OCI-LY3 (cell line): Measurements from ENCODE around the gene SPATS2.

Source experiments
- CTCF ChIP-seq: fragments of 200-600, 300-600 bp; sonication (generic); IDR thresholded peaks from 2 replicates; pipeline ENCODE4 v1.5.1; 2014; ENCODE audit warnings: antibody characterized with exemption, low read length, low read depth
- EZH2phosphoT487 ChIP-seq: fragments of 200-600 bp; shearing (Covaris generic); IDR thresholded peaks from 2 replicates; pipeline ENCODE4 v1.6.1; 2018; ENCODE audit warnings: antibody characterized with exemption, mixed run types, low read depth

GRCh38 chr12:49322708-49323523 lies 44.3 kb upstream of the SPATS2 start, which contains the start of gene TROAP:
- TF ChIP-seq EZH2phosphoT487, result no peak
- no peak for TF ChIP-seq CTCF
